GM19372 (cell line): Measurements from ENCODE around the gene UPK3BL2.
"Not testable (repeated sequence)": the region's sequence is repeated elsewhere in the genome, so short reads cannot be mapped to it uniquely, and the experiment has no call there.

Experiments used
- ATAC-seq: cut with Tn5 transposase; IDR thresholded peaks from one replicate; pipeline ENCODE4 v1.9.1; 2021; ENCODE audit warnings: mild to moderate bottlenecking, low read depth, moderate library complexity; ENCODE audit not compliant: unreplicated experiment

The UPK3BL2 gene, protein sequence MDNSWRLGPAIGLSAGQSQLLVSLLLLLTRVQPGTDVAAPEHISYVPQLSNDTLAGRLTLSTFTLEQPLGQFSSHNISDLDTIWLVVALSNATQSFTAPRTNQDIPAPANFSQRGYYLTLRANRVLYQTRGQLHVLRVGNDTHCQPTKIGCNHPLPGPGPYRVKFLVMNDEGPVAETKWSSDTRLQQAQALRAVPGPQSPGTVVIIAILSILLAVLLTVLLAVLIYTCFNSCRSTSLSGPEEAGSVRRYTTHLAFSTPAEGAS

DNA sequence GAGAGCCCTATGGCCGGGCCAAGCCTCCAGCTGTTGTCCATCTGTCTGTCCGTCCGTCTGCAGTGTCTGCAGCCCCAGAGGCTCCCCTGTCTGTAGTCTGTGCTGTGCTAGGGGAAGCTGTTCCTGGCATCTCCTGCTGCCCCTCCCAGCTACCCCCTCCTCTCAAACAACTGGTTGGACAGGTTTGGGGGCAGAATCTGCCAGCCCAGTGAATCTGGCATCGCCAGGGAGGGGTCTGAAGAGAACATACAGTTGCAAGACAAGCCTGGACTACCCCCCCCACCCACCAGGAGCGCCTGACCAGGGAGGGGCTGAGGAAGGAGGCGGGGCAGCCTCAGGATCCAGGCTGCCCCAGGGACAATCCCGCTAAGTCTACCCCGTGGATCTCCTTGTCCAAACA lies at the start of gene UPK3BL2:
UPK3BL2 (minus strand) TSS at position 101 of the 400 bp plus-strand sequence; CDS start at position 41, 60 bp downstream.
- ATAC-seq = not testable (repeated sequence)

DNA sequence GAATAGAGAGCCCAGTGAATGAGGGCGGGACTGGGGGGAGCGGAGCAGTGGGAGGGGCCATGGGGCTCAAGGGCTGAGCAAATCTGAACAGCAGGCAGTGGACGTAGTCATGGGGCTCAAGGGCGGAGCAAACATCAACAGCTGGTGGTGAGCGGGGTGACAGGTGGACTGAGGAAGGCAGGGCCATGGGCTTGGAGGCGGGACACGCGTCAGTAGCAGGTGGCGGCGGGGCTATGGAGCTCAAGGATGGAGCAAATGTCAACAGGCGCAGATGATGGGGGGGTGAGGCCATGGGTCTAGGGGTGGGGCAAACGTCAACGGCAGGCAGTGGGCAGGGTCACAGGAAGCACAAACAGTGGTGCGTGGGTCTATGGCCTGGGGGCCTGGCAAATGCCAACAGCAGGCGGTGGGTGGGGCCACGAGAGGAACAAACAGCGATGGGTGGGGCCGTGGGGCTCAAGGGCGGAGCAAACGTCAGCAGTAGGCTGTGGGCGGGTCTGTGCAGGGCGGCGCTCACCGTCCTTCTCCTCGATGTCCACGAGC lies 49.1 kb upstream of the UPK3BL2 start:
- peak; percentile 51 for ATAC-seq

DNA sequence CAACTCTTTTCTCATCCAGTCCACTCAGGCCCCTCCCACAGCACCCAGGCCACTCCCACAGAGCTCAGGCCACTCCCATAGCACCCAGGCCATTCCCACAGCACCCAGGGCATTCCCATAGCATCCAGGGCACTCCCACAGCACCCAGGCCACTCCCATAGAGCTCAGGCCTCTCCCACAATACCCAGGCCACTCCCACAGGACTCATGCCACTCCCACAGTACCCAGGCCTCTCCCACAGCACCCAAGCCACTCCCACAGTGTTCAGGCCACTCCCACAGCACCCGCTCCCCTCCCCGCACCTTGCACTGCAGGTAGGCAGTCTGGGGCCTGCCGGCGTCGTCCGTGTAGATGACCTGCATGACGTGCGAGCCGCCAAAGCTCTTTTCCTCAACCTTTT lies 46.4 kb upstream of the UPK3BL2 start:
- ATAC-seq = peak; percentile 36

DNA sequence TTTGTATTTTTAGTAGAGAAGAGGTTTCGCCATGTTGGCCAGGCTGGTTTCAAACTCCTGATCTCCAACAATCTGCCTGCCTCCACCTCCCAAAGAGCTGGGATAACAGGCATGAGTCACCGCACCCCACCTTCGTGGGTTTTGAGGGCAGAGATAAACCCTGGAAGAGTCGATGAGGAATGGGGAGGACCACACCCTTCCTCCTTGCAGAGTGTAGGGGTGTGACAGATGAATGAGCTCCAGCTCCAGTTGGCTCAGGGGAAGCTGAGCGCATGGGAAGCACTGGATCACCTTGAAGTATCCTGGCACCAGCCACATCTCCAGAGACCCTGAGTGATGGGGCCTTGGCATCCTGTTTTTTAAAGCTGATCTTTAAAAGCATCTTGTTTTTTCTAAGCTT lies 40.0 kb upstream of the UPK3BL2 start:
- ATAC-seq = not testable (repeated sequence)

DNA sequence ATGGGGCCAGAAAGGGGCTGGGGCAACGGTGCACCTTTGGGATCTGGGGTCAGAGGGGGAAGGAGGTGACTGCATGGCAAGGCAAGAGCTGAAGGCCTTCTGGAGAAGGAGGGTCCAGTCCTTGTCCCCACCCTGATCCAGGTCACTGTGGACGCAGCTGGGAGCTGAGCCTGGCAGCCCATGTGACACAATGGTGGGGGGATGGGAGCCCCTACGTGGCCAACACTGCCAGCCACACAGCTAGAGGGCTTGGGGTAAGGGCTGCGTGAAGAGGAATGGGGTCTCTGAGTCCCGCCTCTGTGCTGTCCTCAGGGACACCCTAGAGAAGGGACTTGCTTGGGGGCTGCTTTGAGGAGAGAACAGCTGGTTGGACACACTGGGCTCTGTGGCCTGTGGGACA lies 38.2 kb upstream of the UPK3BL2 start:
- not testable (repeated sequence) for ATAC-seq

DNA sequence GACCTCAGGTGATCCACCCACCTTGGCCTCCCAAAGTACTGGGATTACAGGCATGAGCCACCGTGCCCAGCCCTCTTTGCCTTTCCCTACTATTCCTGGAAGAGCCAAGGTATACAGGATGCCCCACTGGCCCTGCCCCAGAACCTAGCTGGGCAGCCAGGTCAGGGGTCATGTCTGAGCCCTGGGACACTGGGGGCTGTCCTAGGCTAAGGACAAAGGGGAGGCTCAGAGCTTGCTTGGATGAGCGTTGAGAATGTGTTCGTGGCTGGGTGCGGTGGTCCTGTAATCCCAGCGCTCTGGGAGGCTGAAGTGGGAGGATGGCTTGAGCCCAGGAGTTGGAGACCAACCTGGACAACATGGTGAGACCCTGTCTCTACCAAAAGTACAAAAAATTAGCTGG lies 35.0 kb upstream of the UPK3BL2 start:
- ATAC-seq = not testable (repeated sequence)

DNA sequence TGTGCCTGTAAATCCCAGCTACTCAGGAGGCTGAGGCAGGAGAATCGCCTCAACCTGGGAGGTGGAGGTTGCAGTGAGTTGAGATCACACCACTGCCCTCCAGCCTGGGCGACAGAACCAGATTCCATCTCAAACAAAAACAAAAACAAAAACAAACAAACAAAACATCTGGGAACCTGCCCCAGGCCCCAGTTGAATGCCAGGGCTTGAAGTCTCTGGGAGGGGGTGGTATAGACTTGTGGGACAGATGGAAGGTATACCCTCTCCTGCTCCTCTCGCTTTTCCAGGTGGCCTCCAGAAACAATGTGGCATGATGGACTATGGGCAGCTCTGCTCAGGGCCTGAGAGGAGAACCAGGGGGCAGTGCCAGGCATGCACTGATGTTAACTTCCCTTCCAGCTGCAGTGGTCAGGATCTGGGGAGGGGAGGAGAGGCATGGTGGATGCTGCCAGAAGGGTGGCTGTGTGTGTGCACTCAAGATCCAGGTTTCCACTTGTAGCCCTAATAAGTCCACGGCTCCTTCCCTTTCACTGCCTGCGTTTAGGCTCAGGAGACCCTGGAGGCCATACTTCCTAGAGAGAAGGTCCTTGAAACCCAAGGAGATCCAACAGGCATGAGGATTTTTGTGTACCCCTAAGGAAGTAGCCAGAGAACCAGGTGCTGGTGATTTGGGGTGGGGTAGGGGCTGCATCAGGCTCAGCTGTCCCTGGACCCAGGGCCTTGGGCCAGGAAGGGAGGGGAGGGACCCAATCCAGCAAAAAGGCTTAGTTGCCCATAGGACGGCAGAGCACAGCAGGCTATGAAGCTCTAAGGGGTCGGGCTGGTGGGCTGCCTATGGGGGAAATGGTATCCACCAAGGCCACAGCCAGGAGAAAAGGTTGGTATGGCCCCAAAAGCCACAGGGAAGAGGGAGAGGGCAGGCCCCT lies 34.1 kb upstream of the UPK3BL2 start:
- ATAC-seq = not testable (repeated sequence)

DNA sequence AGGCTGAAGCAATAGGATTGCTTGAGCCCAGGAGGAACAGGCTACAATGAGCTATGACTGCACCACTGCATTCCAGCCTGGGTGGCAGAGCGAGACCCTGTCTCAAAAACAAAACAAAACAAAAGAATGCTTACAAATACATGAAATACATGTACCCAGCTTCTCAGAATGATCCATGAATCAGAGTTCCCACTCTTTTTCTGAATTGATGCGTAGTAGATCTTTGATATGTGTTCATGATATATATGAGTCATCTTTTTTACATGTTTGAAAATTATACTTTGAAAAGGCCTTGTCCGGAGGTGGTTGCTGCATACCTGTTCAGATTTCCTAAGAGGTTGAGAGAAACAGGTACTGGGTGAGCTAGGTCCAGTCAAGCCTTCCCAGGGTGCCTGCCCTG lies 32.9 kb upstream of the UPK3BL2 start:
- not testable (repeated sequence) for ATAC-seq

DNA sequence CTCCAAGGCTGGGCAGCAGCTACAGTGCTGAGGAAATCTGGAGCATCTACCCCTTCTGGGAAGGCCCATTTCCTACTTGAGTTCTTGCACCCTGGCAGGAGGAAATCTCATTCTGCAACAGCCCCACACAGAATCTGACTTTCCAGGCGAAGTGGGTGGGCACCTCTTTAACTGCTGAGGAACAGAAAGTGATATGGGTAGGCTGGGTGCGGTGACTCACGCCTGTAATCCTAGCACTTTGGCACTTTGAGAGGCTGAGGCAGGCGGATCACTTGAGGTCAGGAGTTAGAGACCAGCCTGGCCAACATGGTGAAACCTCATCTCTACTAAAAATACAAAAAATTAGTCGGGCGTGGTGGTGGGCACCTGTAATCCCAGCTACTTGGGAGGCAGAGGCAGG lies 31.1 kb upstream of the UPK3BL2 start:
- ATAC-seq = not testable (repeated sequence)

DNA sequence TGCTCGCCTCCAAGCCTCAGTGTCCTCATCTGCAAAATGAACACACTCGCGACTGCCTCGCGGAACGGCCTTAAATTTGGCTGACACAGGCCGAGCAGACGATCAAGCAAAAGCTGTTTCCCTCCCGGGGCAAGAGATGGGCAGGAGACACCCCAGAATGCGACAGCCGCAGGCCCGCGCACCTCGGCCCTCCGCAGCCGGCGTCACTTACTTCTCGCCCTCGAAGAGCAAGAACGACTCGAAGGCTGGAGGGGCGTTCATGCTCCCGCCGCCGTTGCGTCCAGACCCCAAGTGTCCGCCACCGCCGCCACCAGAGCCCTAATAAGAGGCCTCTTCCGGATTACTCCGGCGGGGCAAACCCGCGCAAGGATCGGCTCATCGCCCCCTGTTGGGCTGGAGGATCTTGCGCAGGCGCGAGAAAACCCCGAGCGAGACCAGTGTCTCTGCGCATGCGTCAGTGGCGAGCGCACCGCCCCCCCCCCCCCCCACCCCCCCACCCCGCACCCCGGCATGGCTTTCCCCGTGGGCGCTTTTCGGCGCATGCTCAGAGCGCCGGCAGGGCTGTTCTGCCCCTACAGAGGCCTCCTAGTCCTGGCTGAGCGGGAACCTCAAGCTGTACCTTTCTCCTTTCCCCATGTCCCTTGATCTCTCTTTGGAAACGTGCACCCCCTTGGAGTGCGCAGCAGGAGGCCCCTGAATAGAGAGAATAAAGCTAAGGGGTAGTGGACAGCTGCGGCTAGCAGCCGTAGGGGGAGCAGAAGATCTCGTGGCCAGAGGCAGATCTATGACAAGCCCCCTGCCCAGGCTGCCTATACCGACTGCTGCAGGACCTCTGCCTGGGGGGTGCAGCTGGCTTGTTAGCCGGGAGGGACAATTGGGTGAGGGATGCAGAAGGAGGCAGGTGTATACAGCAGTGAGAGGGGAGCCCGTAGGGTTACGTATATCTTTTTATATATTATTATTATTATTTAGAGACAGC lies 29.1 kb upstream of the UPK3BL2 start, which contains the start of gene POLR2J3:
POLR2J3 (minus strand) TSS at position 323 of the 979 bp plus-strand sequence; CDS start at position 261, 62 bp downstream.
- peak; percentile 94 for ATAC-seq

DNA sequence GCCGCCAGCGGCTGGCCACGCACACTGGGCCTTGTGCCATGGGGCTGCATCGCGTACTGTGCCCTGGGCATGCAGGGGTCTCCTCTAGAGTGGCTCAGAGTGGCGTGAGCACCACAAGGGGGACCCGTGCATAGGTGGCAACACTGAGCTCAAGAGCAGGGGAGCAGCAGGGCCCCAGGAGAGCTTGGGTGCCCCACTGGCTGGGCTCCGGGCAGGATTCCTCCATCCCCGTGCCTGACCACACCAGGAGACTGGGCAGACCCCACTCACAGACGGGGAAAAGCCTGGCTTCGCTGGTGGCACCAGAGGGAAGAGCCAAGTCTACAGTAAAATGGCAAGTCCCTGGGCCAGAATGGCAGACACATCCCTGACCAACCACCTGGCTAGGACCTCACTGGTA lies 25.1 kb upstream of the UPK3BL2 start:
- ATAC-seq = not testable (repeated sequence)

DNA sequence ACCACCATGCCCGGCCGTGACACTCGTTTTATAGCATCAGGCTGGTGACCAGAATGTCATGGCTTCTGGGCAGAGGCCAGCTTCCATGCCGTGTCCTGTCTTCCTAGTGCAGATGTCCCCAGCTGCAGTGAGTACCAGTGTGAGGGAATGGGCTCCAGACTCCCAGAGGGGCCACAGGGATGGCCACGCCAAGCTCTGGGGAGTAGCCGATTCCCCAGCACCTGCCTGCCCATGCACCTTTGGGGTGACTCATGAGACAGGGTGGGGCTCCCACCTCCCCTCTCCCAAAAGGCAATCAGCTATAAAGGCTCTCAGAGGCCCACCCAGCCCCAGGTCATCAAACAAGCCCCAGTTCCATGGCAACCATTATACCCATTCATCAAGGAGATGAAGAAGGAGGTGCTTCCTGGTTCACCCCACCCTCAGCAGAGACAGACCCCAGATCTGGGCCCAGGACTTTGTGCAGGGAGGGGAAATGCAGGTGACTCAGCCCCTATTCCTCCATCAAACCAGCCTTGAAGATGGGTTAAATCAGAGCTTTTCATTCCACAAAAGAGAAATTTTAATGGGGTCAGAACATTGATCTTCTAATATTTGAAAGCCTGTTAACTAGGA lies 7.4 kb upstream of the UPK3BL2 start, which contains the start of gene SPDYE2:
SPDYE2 (plus strand) TSS at position 419 of the 615 bp plus-strand sequence. CDS start 2,030 bp downstream, outside the sequence.
- ATAC-seq = not testable (repeated sequence)

DNA sequence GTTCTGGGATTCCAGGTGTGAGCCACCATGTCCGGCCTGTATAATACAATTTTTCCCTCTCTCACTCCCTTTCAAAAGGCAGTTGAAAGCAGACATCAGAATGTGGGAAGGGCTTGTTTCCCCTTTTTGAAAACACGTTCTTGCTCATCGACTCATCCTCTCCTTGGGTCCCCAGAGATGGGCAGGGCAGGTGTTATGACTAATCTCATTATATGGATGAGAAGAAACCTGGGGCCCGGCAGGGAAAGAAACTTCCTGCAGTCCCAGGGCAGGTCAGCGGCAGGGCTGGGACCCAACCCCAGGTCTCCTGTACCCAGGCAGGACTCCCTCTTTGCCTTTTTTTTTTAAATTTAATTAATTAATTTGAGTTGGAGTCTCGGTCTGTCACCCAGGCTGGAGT lies 2.9 kb upstream of the UPK3BL2 start:
- peak; percentile 81 for ATAC-seq

DNA sequence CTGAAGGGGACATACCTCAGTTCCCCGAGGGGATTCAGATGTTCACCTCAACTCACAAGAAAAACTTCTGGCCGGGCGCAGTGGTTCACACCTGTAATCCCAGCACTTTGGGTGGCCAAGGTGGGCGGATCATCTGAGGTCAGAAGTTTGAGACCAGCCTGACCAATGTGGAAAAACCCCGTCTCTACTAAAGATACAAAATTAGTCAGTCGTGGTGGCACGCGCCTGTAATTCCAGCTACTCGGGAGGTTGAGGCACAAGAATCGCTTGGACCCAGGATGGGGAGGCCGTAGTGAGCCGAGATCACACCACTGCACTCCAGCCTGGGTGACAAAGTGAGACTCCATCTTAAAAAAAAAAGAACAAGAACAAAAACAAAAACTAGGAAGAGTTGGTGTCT lies 1.8 kb upstream of the UPK3BL2 start:
- not testable (repeated sequence) for ATAC-seq

DNA sequence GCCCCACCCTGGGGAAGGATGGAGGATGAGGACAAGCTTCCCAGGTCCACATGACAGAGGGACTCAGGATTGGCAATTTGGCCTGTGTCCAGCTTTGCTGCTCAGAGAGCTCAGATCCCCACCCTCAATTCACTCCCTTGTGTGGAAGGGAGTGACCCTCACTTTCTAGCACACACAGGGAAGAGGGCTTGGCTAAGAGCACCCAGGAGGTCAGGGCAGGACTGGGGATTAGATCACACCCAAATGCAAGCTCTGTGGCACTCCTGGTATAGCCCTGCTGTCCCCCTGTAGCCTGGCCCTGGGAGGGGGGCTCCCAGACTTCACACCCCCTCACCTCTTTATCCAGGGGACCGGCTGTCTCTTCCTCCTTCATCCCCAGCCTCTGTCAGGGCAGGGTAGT lies 876 bp upstream of the UPK3BL2 start:
- ATAC-seq = not testable (repeated sequence)

DNA sequence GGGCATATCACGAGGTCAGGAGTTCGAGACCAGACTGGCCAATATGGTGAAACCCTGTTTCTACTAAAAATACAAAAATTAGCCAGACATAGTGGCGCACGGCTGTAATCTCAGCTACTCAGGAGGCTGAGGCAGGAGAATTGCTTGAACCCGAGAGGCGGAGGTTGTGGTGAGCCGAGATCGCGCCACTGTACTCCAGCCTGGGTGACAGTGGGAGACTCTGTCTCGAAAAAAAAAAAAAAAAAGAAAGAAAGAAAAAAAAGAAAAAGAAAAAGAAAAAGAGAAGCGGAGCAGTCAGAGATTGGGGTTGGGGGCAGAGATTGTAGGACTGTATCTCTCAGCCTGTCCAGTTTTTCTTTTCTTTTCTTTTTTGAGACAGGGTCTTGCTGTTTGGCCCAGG lies 725 bp downstream of the UPK3BL2 start:
- not testable (repeated sequence) for ATAC-seq

DNA sequence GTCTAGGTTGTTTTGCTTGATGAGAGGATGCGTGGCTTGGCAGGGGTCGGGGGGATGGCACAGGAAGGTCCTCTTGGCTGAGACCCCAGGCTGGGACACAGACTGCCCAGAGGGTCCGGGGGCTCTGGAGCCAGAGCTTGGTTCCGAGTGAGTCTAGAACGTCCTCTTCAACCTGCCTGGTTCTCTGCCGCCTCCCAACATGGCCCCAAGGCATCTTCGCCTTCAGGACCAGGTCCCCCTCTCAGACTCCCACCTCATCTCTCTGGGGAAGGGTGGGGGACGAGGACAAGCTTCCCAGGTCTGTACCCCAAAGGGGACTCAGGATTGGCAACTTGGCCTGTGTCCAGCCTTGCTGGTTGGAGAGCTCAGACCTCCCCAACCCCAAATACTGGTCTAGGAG lies 1.4 kb downstream of the UPK3BL2 start:
- not testable (repeated sequence) for ATAC-seq

DNA sequence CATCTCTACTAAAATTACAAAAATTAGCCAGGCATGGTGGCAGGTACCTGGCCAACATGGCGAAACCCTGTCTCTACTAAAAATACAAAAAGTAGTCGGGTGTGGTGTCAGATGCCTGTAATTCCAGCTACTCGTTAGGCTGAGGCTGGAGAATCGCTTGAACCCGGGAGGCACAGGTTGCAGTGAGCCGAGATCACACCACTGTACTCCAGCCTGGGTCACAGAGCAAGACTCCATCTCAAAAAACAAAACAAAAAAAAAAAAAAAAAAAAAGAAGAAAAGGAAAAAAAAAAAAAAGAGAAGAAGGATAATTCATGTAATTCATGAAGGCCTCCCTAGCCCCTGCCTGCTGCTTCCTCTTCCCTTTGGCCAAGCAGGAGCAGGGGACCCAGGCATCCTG lies 2.9 kb downstream of the UPK3BL2 start:
- not testable (repeated sequence) for ATAC-seq

DNA sequence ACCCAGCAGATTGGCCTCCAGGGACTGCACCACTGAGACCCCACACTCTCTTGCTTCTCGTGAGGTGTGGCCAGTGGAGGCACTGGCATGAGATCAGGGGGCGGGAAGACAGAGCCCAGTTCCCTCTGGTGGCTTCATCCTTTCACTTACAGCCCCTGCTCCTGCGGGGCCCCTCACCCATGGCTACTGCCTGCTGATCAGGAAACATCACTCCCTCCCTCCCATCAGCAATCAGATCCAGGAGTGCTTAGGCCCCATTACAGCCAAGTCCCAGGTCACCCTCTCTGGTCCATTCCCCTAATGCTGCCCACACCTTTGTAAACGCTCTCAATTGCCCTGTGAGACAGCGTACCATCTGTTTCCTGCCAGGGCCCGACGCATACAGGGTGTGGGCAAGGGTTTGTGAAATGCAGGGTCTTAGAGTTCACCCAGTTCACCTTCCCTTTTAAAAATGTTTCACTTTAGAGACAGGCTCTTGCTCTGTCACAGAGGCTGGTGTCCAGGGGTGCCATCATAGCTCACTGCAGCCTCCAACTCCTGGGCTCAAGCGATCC lies 8.4 kb downstream of the UPK3BL2 start:
- ATAC-seq = not testable (repeated sequence)
